ENCODE data around the gene RASSF3.

DNA sequence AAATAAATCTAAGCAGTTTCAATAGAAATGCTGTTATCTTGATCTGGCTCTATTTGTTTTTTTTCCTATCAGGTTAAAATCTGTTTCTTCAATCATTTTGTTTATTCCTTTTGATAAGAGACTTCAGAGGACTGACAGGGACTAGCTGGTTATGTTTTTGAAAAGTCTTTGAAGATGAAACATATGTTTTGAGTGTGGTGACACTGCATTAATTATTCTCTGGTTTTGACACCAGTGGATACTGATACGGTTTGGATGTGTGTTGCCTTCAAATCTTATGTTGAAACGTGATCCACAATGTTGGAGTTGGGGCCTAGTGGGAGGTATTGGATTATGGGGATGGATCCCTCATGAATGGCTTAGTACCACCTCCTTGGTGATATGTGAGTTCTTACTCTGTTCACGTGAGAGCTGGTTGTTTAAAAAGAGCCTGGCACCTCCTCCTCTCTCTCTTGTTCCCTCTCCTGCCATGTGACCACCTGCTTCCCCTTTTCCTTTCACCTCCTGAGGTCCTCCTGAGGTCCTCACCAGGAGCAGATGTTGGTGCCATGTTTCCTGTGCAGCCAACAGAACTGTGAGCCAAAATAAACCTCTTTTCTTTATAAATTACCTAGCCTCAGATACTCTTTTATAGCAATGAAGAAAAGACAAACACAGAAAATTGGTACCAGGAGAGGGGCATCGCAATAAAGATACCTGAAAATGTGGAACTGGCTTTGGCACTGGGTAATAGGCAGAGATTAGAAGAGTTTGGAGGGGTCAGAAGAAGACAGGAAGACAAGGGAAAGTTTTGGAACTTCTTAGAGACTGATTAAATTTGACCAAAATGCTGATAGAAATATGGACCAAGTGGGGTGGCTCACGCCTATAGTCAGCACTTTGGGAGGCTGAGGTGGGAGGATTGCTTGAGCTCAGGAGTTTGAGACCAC, 23.0 kb downstream of the RASSF3 start:
- TF ChIP-seq, protein P1, sequence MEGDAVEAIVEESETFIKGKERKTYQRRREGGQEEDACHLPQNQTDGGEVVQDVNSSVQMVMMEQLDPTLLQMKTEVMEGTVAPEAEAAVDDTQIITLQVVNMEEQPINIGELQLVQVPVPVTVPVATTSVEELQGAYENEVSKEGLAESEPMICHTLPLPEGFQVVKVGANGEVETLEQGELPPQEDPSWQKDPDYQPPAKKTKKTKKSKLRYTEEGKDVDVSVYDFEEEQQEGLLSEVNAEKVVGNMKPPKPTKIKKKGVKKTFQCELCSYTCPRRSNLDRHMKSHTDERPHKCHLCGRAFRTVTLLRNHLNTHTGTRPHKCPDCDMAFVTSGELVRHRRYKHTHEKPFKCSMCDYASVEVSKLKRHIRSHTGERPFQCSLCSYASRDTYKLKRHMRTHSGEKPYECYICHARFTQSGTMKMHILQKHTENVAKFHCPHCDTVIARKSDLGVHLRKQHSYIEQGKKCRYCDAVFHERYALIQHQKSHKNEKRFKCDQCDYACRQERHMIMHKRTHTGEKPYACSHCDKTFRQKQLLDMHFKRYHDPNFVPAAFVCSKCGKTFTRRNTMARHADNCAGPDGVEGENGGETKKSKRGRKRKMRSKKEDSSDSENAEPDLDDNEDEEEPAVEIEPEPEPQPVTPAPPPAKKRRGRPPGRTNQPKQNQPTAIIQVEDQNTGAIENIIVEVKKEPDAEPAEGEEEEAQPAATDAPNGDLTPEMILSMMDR (IDR thresholded peaks at IDR 0.05): no peak
- TF ChIP-seq POLR2A (IDR thresholded peaks at IDR 0.05): no peak

All from heart left ventricle (tissue), 13 donors.